RCC 7860 (cell line): ENCODE measurements around the gene NAGLU.
A peak's percentile ranks its signal among the peaks of the same experiment; 100 is the strongest.
"Not testable (repeated sequence)": the region's sequence is repeated elsewhere in the genome, so short reads cannot be mapped to it uniquely, and the experiment has no call there.

ENCODE experiments used
- DNase-seq: peaks from one replicate; pipeline ENCODE4 v3.0.0-alpha.2; 2015; ENCODE audit warnings: low spot score
- FAIRE-seq: peaks from 2 replicates; lab custom pipeline; 2012; peaks lifted over from hg19 to GRCh38; lab: Jason Lieb, UNC

Gene NAGLU

GRCh38 chr17:42520540-42520951, 15.5 kb upstream of the NAGLU start:
- FAIRE-seq (no peak), DNase-seq (no peak)

GRCh38 chr17:42521036-42521435, 15.0 kb upstream of the NAGLU start:
- FAIRE-seq (no peak), DNase-seq (peak; percentile 64)

GRCh38 chr17:42521666-42522262, 14.3 kb upstream of the NAGLU start:
- DNase-seq, result no peak
- FAIRE-seq, result no peak

- FAIRE-seq (no peak), DNase-seq (no peak)
Observed at GRCh38 chr17:42522263-42522790, 13.7 kb upstream of the NAGLU start.

GRCh38 chr17:42522798-42523278, 13.2 kb upstream of the NAGLU start:
- no peak for DNase-seq
- FAIRE-seq, result no peak

- no peak for FAIRE-seq
- DNase-seq, result no peak
Observed at GRCh38 chr17:42525221-42525620, 10.8 kb upstream of the NAGLU start.

GRCh38 chr17:42526031-42526444, 10.0 kb upstream of the NAGLU start:
- no peak for FAIRE-seq
- DNase-seq, result peak; percentile 46

GRCh38 chr17:42527932-42528331, 8.1 kb upstream of the NAGLU start:
- DNase-seq (no peak), FAIRE-seq (no peak)

- no peak for FAIRE-seq
- DNase-seq, result no peak
Observed at GRCh38 chr17:42529061-42529460, 7.0 kb upstream of the NAGLU start.

GRCh38 chr17:42530952-42531454, 5.0 kb upstream of the NAGLU start:
- no peak for DNase-seq
- no peak for FAIRE-seq

GRCh38 chr17:42531455-42532354, 4.3 kb upstream of the NAGLU start:
- peak; percentile 47 for DNase-seq
- no peak for FAIRE-seq

- DNase-seq (no peak), FAIRE-seq (no peak)
Observed at GRCh38 chr17:42535155-42536047, 640 bp upstream of the NAGLU start.

- DNase-seq (peak; percentile 69), FAIRE-seq (no peak)
Observed at GRCh38 chr17:42536372-42537155, 523 bp downstream of the NAGLU start.

- DNase-seq (no peak), FAIRE-seq (no peak)
Observed at GRCh38 chr17:42537156-42537805, 1.2 kb downstream of the NAGLU start.

- no peak for DNase-seq
- FAIRE-seq, result no peak
Observed at GRCh38 chr17:42537826-42538451, 1.9 kb downstream of the NAGLU start.

GRCh38 chr17:42538482-42538881, 2.4 kb downstream of the NAGLU start:
- DNase-seq (no peak), FAIRE-seq (no peak)

GRCh38 chr17:42540558-42540957, 4.5 kb downstream of the NAGLU start:
- not testable (repeated sequence) for FAIRE-seq, DNase-seq

GRCh38 chr17:42541041-42541833, 5.2 kb downstream of the NAGLU start:
- FAIRE-seq (no peak), DNase-seq (peak; percentile 62)
